PC-3 (cell line): ENCODE data around the gene NTM.

Experiments
- EZH2 ChIP-seq: fragments of 300-600 bp; sonication (generic); IDR thresholded peaks from one replicate; pipeline ENCODE4 v1.6.1; 2017; ENCODE audit warnings: antibody characterized with exemption, mild to moderate bottlenecking, low read length; ENCODE audit not compliant: unreplicated experiment
- EZH2phosphoT487 ChIP-seq: fragments of 300-600 bp; sonication (generic); IDR thresholded peaks from 2 replicates; pipeline ENCODE4 v1.6.1; 2018; ENCODE audit warnings: mild to moderate bottlenecking, antibody characterized with exemption, low read length, borderline replicate concordance
- TF ChIP-seq, protein P1 (sequence below): fragments of 300-600 bp; sonication (generic); conservative IDR thresholded peaks from 2 replicates; pipeline ENCODE4 v1.5.1; 2017; ENCODE audit warnings: antibody characterized with exemption, low read depth, mild to moderate bottlenecking, low read length

DNA sequence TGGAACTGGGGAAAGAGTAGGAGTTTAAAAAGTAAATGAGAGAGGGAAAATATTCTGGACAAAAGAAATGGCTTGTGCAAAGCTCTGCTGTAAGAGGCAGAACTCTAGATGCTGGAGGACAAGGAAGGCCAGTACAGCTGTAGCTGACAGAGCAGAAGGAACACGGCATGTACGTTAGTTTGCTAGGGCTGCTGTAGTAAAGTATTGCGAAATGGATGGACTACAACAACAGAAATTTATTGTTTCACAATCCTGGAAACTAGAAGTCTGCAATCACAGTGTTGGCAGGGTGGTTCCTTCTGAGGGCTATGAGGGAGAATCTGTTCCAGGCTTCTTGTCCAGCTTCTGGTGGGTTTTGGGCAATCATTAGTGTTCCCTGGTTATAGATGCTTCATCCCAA is 454.4 kb downstream of the NTM start:
- TF ChIP-seq, protein P1, sequence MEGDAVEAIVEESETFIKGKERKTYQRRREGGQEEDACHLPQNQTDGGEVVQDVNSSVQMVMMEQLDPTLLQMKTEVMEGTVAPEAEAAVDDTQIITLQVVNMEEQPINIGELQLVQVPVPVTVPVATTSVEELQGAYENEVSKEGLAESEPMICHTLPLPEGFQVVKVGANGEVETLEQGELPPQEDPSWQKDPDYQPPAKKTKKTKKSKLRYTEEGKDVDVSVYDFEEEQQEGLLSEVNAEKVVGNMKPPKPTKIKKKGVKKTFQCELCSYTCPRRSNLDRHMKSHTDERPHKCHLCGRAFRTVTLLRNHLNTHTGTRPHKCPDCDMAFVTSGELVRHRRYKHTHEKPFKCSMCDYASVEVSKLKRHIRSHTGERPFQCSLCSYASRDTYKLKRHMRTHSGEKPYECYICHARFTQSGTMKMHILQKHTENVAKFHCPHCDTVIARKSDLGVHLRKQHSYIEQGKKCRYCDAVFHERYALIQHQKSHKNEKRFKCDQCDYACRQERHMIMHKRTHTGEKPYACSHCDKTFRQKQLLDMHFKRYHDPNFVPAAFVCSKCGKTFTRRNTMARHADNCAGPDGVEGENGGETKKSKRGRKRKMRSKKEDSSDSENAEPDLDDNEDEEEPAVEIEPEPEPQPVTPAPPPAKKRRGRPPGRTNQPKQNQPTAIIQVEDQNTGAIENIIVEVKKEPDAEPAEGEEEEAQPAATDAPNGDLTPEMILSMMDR = no peak
- TF ChIP-seq EZH2 = no peak
- no peak for TF ChIP-seq EZH2phosphoT487
